ENCODE results near the gene ALPG. TPM values are rescaled to one million over a fixed set of nuclear protein-coding genes. Genes with fewer than 3 reads are reported as not detected.
"Not testable (repeated sequence)": the region's sequence is repeated elsewhere in the genome, so short reads cannot be mapped to it uniquely, and the experiment has no call there.

The ALPG gene
- total RNA-seq, 2 donors from 2014 or later, result not detected

DNA sequence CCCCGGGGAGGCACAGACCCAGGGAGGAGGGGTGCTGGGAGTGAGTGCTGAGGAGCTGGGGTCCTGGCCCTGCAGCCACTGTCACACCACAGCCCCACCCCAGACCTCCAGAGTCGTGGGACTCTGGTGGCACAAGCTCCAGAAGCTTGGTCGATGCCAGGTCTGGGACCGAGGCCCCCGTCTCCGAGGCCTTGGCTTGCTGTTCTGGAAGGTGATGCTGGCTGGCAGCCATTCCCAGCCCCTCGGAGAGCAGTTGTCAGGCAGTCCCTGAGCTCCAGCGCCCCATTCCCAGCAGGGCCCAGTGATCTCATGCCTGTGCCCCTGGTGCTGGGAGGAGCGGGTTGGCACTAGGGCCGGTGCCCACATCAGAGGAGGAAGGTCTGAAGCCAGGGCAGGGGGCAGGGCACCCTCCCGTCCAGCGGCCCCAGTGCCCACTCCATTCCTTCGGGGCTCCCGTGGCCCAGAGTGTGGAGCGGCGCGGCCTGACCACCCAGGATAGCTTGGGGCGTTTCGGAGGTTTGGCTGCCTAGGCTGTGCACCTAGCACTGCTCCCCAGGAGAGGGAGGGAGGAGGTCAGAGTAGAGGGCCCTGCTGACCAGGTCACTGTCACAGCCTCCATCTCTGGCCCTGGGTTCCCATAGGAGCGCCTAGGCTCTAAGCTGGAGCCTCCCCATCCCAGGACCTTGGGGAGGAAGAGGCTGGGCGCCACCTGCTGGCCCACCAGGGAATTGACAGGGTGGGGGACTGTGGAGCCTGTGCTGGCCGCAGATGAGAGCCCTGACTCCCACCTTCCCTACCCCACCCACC is 32.5 kb downstream of the ALPG start:
- peaks cover 8% of the 10 kb centered on the region for H3K4me1 Mint-ChIP-seq
- no peaks in the 10 kb centered on the region for H3K36me3 Mint-ChIP-seq (ENCODE audit: low read depth)
- ATAC-seq (peak; percentile 50), DNase-seq (peak in 2 of 3 donors; percentile 23 to 27)
- peaks cover 17% of the 10 kb centered on the region for H3K27me3 Mint-ChIP-seq
- H3K9me3 ChIP-seq (ENCODE audit: control insufficient read depth, low read length, poor library complexity, severe bottlenecking), result no peaks in the 10 kb centered on the region
- H3K27ac Mint-ChIP-seq, result no peak overlapping the region
- H3K4me3 Mint-ChIP-seq, result no peak overlapping the region

DNA sequence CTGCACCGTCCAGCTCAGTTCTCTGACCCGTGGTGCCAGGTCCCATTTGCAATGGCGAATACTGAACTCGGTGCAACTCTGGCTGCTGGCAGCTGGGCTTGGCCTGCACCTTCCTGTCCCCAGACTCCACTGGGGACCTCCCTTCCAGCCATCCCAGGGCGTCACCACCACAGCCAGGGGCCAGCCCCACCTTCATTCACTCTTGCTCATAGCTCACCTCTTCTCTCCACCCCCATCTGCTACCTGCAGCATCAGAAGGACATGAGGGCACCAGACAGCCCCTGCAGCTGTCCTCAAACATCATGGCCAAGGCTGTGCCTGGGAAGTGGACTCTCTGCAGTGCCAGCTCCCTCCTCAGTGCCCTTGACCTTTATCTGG is 33.1 kb downstream of the ALPG start:
- DNase-seq (no peak), ATAC-seq (no peak)
- peaks cover 17% of the 10 kb centered on the region for H3K27me3 Mint-ChIP-seq
- no peak overlapping the region for H3K27ac Mint-ChIP-seq
- H3K4me3 Mint-ChIP-seq, result no peak overlapping the region
- H3K9me3 ChIP-seq (ENCODE audit: control insufficient read depth, low read length, poor library complexity, severe bottlenecking), result no peaks in the 10 kb centered on the region
- H3K4me1 Mint-ChIP-seq, result peaks cover 8% of the 10 kb centered on the region
- no peaks in the 10 kb centered on the region for H3K36me3 Mint-ChIP-seq (ENCODE audit: low read depth)

DNA sequence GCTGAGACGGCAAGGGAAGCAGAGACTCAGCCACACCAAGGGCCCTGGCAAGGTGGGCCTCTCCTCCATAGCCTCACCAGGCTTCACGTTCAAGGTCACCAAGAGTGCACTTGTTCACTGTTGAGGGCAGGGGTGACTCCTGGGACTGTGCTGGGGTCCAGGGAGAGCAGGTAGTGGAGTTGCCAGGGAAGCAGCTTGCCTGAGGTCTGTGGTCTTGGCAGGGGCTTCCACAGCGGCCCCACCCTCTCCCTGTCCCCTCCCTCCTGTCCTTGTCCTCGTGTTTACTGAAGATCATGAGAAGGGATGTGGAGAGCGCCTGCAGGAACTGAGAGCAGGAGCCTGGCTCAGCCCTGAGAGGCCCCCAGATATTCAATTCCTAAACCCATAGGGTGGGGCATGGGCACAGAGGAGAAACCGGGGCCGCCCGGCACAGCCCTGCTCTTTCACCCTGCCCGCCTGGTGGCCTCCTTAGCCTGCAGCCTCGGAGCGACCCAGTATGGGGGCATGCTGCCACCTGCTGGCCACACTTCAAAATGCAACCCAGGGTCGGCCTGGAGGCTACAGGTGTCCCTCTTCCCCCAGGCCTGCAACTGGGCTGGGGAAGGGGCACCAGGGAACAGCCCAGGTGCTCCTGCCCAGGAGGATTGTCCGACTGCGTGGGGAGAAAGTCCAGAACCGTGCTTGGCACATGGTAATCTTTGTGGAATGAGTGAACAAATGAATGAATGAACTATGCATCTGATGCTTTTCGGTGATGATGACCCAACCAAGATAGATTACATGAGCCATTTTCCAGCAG is 33.8 kb downstream of the ALPG start:
- peak; percentile 68 to 90 (median 71) for DNase-seq
- H3K36me3 Mint-ChIP-seq (ENCODE audit: low read depth); H3K27ac Mint-ChIP-seq; H3K9me3 ChIP-seq (ENCODE audit: control insufficient read depth, low read length, poor library complexity, severe bottlenecking); H3K4me3 Mint-ChIP-seq; H3K4me1 Mint-ChIP-seq: not testable (repeated sequence)
- ATAC-seq, result peak; percentile 89
- peaks cover 14% of the 10 kb centered on the region for H3K27me3 Mint-ChIP-seq

DNA sequence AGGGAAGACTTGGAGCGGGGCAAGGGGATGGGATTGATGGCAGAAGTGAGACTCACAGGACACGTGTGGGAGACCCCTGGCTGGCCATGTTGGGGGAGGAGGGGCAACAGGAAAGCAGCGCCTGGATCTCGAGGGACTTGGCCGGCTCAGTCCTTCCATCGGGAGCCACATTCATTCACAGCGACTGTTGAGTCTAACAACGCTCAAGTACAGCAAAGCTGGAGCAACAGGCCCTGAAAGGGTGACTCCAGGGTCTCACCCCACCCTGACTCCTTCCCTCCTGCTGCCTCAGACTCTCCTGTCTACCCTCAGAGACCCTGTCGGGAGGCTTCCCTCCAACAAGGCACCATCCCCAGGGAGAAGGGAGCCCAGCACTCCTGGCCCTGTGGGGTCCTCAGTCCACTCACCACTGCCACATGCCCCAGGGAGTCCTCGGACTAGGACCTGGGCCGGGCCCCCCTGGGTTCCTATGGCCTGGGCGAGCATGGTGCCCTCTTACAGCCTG is 34.6 kb downstream of the ALPG start:
- peaks cover 8% of the 10 kb centered on the region for H3K4me1 Mint-ChIP-seq
- no peak overlapping the region for H3K27ac Mint-ChIP-seq
- DNase-seq (no peak), ATAC-seq (no peak)
- no peaks in the 10 kb centered on the region for H3K36me3 Mint-ChIP-seq (ENCODE audit: low read depth)
- H3K9me3 ChIP-seq (ENCODE audit: control insufficient read depth, low read length, poor library complexity, severe bottlenecking), result no peaks in the 10 kb centered on the region
- H3K4me3 Mint-ChIP-seq, result no peak overlapping the region
- H3K27me3 Mint-ChIP-seq, result peaks cover 11% of the 10 kb centered on the region

DNA sequence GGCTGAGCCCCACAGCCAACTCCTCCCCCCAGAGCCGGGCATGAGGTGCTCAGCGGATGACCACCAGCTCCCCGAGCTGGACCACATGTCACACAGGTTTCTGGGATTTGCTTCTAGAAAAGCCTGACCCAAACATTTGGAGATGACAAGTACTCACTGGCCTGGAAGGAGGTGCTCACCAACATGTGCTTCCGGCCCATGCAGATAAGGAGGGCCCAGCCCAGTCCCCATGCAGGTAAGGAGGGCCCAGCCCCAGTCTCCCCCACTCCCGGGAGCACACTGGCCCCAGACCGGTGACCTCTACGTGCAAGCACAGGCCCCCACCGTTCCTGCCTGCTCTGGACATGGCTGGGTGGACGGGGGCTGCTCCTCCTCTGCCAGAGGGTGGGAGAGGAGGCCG is 35.3 kb downstream of the ALPG start:
- H3K36me3 Mint-ChIP-seq (ENCODE audit: low read depth); H3K4me3 Mint-ChIP-seq; H3K4me1 Mint-ChIP-seq; H3K9me3 ChIP-seq (ENCODE audit: control insufficient read depth, low read length, poor library complexity, severe bottlenecking); ATAC-seq; H3K27ac Mint-ChIP-seq; DNase-seq: not testable (repeated sequence)
- peaks cover 11% of the 10 kb centered on the region for H3K27me3 Mint-ChIP-seq

DNA sequence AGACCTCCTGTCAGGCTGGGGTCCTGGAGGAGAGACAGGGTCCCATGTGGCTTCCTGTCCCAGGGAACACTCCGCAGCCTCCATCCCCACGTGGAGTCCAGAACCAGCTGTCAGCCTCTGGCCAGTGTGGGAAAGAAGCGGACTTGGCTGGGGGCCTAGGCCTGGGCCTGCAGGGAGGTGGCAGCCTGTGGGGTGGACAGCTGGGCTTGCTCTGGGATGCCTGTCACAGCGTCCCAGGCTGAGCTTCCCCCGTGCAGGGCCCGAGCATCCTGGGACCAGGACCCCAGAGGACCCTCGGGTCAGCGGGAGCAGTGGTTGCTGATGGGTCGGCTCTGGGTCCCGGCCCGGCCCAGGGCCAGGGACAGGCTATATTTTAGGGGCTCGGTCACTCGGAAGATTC is 35.8 kb downstream of the ALPG start:
- not testable (repeated sequence) for H3K9me3 ChIP-seq (ENCODE audit: control insufficient read depth, low read length, poor library complexity, severe bottlenecking); DNase-seq; H3K4me1 Mint-ChIP-seq; H3K27ac Mint-ChIP-seq; H3K4me3 Mint-ChIP-seq; ATAC-seq; H3K36me3 Mint-ChIP-seq (ENCODE audit: low read depth)
- peaks cover 11% of the 10 kb centered on the region for H3K27me3 Mint-ChIP-seq

DNA sequence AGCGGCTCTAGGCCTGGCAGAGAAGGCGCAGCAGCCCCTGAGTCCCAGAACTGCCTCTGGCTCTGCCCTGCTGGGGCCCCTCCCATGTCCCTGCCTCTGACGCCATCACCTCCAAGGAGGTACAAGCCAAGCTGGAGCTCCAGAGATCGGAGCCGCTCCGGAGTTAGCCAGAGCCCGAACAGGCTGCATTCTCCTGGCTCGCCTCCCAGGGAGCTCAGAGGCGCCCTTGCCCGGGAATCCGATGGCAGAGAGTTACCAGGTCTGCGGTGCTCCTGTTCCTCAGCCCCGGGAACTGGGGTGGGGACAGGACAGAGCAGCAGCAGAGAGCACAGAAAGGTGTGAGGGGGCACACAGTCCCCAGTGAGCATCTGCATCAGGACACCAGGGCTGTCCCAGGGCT is 36.4 kb downstream of the ALPG start:
- H3K27ac Mint-ChIP-seq; H3K4me3 Mint-ChIP-seq; H3K9me3 ChIP-seq (ENCODE audit: control insufficient read depth, low read length, poor library complexity, severe bottlenecking); H3K4me1 Mint-ChIP-seq; ATAC-seq; DNase-seq; H3K36me3 Mint-ChIP-seq (ENCODE audit: low read depth): not testable (repeated sequence)
- H3K27me3 Mint-ChIP-seq, result peaks cover 11% of the 10 kb centered on the region

DNA sequence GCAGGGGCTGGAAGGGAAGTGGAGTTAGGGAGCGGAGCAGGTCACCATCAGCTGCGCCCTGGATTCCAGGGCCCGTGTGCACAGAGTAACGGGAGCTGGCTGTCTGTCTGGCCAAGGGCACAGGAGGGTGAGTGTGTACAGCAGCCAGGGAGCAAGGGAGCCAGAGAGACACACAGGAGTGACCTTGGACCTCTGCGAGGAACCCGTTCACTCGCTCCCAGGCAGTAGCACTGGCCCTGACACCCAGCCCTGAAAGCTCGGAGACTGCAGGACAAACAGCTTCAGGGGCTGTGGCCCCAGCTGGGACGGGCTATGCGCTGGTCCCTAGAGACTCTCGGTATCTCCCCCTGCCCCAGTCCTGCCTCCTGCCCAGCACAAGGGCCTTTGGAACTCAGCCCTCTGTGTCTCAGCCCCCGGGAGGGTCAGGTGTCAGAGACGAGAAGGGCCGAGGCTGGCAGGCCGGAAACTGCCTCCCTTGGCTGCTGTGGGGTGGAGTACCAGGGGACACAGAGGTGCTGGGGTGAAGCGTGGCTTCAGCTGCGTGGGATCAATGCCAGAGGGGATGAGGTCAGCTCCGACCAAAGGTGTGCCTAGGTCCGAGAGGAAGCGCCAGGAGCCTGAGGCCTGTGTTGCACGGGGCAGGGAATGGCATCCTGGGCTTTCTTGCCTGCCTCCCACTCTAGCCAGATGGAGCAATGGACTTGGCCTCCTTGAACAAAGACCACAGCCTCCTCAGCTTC is 37.2 kb downstream of the ALPG start:
- H3K4me1 Mint-ChIP-seq; DNase-seq; H3K36me3 Mint-ChIP-seq (ENCODE audit: low read depth); H3K4me3 Mint-ChIP-seq; H3K9me3 ChIP-seq (ENCODE audit: control insufficient read depth, low read length, poor library complexity, severe bottlenecking); H3K27ac Mint-ChIP-seq; ATAC-seq: not testable (repeated sequence)
- peaks cover 11% of the 10 kb centered on the region for H3K27me3 Mint-ChIP-seq

DNA sequence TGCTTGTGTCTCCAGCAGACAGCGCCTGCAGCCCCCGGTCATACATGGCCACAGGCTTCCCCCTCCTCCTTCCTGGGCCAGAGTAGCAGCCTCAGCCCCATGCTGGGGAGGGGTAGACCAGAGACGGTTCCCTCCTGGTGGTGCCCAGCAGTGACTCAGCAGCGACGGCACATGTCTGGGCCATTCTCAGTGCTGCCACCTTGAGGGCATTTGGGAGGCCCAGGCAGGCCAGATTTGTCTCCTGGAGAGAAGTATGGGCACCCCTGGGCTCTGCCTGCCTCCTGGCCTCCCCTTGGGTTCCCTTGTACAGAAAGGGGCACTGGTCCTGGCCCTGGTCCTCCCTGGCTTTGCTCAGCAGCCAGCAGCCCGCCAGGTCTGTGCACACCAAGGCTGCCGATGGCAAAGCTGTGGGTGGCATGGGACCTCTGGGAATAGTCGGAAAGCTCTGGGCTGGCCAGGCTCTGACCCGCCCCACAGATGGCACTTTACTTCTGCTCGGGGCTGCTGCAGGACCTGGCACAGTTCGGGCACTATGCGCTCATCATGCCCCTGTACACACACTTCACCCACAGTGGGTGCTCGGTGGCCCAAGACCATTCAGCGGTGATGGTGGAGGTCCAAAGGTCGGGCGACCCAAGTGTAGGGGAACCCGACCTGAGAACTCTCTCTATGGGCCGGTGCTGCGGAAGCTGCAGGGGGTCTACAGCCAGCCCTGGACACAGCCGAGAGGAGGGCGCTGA is 37.9 kb downstream of the ALPG start:
- Mint-ChIP-seq H3K36me3 (ENCODE audit: low read depth) (no peaks in the 10 kb centered on the region), H3K4me3 (no peak overlapping the region), H3K4me1 (peaks cover 6% of the 10 kb centered on the region), H3K27me3 (peaks cover 11% of the 10 kb centered on the region), H3K27ac (no peak overlapping the region)
- DNase-seq (peak; percentile 22 to 53 (median 34)), ATAC-seq (peak; percentile 51)
- H3K9me3 ChIP-seq (ENCODE audit: control insufficient read depth, low read length, poor library complexity, severe bottlenecking), result no peaks in the 10 kb centered on the region

DNA sequence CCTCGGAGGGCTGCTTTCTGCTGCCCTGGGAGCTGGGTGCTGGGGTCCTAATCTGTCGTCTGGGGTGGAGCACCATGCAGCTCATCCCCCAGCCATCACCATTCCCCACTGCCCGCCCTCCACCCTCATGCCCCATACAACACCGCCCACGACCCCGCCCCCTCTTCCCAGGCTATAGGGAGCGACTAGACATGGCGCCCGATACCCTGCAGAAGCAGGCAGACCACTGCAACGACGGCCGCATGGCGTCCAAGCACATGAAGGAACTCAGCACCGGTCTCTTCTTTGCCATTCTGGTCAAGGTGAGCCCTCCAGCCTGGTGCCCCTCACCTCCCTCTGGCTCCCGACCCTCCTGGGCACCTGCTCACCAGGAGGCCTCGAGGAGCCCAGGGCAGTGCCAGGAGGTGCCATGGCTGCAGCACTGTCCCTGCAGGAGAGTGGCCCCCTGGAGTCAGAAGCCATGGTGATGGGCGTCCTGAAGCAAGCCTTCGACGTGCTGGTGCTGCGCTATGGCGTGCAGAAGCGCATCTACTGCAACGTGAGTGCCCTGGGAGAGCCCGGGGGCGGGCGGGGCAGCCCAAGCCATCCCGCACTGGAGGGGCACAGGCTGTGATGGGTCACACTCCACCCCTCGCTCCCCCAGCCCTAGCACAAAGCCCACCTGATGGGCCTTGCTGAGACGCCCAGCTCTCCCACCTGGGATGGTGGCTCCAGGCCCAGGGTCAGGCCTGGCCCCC is 38.7 kb downstream of the ALPG start:
- H3K27ac Mint-ChIP-seq; ATAC-seq; DNase-seq; H3K9me3 ChIP-seq (ENCODE audit: control insufficient read depth, low read length, poor library complexity, severe bottlenecking); H3K36me3 Mint-ChIP-seq (ENCODE audit: low read depth); H3K4me3 Mint-ChIP-seq; H3K4me1 Mint-ChIP-seq; H3K27me3 Mint-ChIP-seq: not testable (repeated sequence)

DNA sequence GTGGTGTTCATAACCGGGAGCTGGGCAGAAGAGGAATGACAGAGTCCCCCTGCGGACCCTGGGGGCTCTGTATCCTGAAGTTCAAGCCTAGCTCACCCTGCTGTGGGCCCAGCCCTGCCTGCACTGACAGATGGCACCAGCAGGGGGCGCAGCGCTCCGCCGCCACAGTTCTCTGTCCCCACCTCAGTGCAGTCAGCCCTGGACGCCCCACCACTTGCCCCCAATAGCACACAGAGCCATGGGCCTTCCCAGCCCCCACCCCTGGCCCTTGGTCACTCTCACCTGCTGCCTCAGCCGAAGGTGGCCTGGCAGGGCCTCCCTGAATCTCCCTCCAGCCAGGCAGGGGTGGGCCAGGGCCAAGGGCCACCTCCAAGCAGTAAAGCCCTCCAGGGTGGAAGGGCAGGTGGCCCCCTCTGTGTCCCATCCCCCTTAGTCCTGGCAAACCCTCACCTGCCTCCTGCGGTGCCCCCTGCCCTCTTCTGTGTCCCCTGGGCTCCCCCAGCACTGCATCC is 39.7 kb downstream of the ALPG start:
- H3K4me1 Mint-ChIP-seq; DNase-seq; H3K27me3 Mint-ChIP-seq; H3K9me3 ChIP-seq (ENCODE audit: control insufficient read depth, low read length, poor library complexity, severe bottlenecking); H3K36me3 Mint-ChIP-seq (ENCODE audit: low read depth); H3K27ac Mint-ChIP-seq; H3K4me3 Mint-ChIP-seq: not testable (repeated sequence)
- peak; percentile 53 for ATAC-seq

DNA sequence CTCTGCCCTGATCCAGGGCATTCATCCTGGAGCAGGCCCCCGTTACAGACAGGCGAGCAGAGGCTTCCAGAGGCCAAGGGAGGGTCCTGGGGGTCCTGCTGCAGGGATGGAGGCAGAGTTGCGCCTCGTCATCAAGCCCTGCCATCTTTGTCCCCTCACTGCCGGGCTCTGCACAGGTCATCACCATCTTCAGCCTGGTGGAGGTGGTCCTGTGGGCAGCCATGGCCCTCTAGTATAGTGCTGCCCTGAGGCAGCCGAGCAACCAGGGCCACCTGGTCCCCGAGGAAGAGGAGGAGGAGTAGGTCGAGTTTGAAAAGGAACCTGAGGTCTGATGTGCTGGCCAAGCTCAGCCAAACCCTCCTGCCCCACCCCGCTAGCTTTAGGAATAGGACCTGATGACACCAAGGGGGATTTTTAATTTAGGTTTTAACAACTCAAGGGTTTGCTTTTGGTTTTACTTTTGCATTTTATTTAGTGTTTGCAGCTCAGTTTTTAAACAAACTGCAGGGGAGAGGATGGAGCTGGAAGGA is 40.5 kb downstream of the ALPG start:
- Mint-ChIP-seq H3K4me3 (no peak overlapping the region), H3K4me1 (no peaks in the 10 kb centered on the region), H3K36me3 (ENCODE audit: low read depth) (no peaks in the 10 kb centered on the region), H3K27me3 (peaks cover 4% of the 10 kb centered on the region), H3K27ac (no peak overlapping the region)
- ATAC-seq, result no peak
- H3K9me3 ChIP-seq (ENCODE audit: control insufficient read depth, low read length, poor library complexity, severe bottlenecking), result no peaks in the 10 kb centered on the region
- no peak for DNase-seq
